NCI-H1436 treated with DMSO at 0.1 percent for 48 hours (cell line): ENCODE measurements around the gene A2ML1.
"Not testable (repeated sequence)": the region's sequence is repeated elsewhere in the genome, so short reads cannot be mapped to it uniquely, and the experiment has no call there.

Experiments
- DNase-seq: peaks from one replicate; lab custom pipeline; 2025; lab: John Stamatoyannopoulos, UW

A2ML1 gene

GRCh38 chr12:8907513-8907912 lies 85.1 kb downstream of the A2ML1 start:
- no peak for DNase-seq

DNA sequence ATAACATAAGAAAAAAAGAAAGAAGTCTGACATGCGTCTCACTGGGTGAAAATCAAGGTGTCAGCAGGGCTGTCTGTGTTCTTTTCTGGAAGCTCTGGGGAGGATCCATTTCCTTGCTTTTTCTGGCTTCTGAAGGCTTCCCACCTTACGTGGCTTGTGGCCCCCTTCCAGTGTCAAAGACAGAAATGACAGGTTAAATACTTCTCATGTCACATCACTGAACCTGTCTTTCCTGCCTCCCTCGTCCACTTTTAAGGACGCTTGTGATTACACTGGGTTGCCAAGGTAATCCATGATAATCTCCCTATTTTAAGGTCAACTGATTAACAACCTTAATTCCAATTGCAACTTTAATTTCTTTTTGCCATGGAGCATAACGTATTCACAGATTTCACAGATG lies 87.3 kb downstream of the A2ML1 start:
- no peak for DNase-seq

DNA sequence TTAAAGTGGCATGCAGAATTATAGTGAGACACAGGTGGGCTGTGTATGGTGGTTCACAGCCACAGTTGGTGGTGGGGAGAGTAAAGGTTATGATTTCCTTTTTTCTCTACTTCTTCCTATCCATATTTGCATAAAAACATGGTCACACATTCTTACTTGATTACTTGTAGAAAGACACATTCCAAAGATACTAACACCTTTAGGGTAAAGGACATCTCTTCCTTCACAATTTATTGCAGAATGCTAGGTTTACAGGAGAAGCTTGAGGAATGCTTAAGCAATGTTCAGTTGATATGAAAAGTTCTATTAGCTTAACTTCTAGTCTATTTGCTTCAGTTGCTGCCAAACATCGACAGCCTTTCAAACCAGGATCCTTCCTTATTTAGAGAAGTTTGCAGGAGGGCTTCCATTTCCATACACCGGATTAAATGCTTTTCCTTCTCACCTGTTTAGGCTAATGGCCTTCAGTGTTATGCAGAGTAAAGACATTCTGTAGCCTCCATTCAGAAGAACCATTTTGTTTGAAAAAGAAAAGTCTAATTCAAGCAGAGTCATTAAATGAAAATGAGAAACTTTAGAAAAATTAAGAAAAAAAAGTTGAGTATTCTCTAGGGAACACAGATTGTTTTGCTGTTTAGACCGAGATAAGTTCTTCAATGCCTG lies 89.3 kb downstream of the A2ML1 start:
- no peak for DNase-seq

- DNase-seq, result no peak
Observed at GRCh38 chr12:8912914-8913313, 90.5 kb downstream of the A2ML1 start.

- DNase-seq, result no peak
Observed at GRCh38 chr12:8913702-8914032, 91.2 kb downstream of the A2ML1 start.

DNA sequence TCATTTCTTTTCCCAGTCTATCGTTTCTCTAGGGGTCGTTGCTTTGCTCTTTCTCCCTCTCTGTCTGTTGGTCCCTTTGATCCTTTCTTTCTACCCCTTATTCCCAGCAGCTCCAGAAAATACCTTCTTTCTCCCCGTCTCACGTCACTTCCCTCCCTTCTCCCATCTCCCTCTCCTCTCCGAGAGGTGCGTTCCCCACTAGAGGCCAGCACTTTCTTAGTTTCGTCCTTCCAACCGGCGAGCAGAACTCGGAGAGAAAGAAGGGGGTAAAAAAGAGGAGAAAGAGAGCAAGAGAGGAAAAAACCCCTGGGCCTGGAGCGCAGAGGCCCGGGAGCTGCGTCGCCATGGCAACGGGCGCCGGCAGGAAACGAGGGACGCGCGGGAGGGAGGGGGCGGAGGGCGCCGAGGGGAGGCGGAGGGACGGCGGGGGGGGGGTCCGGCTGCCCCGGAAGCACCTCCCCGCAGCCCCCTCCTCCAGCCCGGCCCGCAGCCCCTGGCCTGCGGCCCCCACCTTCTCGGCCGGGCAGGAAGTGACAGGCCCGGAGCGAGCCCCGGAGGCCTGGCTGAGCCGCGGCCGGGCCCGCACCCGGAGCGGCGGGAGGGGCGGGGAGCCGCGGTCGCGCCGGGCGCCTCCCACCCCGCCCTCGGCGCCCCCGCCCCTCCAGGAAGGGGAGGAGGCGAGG lies 91.8 kb downstream of the A2ML1 start, which contains the start of gene PHC1:
Gene PHC1, plus strand, starts transcription at position 477 of the 683 bp plus-strand sequence. CDS start 3,169 bp downstream, outside the sequence.
- not testable (repeated sequence) for DNase-seq

DNA sequence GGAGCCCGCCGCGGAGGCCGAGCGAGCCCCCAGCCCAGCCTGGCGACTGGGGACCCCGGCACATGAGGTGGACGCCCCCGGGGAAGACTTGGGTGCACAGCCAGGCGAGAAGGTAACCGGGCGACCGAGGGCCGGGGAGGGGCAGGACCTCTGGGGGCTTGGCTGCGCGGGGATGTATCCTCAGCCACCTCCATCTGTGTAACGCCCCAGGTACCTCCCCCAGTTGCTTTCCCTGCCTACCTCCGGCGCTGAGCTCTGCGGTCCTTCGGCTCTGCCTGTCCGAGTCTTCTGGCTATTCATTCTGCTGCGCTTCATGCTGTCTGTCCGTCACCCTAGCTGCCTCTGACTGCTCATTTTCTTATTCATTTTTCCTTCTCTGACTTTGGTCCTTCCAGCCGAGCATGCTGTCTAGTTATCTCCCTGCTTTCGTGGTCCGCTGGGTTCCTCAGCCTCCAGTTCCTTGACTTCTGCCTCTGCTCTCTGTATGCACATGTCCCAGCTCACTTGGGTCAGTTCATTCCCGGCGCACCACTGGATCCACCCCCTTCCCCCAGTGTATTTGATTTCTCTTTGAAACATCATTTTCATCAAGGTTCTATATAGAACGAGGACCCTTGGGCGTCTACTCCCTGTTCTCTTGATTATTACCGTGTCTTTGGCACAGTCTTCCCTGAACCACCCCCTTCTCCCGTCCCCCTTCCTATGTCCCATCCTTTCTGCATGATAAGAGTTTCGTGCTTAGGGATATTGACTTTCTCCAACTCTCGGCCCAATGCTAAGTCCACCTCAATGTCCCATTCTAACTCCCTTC lies 92.5 kb downstream of the A2ML1 start:
- DNase-seq, result no peak

DNA sequence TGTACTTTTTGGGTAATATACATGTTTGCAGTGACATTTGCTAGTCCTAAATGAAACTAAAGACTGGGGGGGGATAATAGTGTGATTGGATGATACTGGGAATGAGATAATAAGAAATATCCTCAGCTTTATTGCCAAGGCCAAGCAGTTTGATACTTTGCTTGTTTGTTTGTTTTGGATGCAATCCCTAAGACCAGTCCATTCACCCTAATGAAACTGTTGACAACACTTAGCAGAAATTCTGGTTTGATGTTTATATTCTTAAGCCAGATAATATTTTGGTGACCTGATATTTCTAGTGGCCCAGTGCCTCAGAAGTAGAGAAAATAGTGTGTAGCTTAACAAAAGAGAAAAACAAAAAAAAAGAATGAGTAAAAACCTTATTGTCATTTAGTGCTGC lies 93.7 kb downstream of the A2ML1 start:
- DNase-seq, result no peak

- no peak for DNase-seq
Observed at GRCh38 chr12:8917031-8917430, 94.6 kb downstream of the A2ML1 start.

DNA sequence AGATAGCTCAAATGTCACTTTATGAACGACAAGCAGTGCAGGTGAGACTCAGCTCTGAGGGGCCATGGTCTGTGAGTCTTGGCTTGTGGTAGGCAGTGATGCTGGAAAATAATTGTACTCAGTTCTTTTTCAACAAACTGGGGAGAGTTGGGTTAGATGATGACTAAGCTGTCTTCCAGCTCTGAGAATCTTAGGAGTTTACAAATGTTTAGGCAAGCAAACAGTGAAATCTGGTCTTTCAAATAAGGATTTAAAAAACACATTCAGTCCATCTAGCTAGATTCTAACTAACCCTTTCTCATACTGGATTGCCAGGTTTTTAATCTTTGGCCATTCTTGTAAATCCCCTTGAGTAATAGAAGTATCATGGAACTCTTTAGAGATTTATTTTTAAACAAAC lies 95.3 kb downstream of the A2ML1 start:
- DNase-seq, result no peak

DNA sequence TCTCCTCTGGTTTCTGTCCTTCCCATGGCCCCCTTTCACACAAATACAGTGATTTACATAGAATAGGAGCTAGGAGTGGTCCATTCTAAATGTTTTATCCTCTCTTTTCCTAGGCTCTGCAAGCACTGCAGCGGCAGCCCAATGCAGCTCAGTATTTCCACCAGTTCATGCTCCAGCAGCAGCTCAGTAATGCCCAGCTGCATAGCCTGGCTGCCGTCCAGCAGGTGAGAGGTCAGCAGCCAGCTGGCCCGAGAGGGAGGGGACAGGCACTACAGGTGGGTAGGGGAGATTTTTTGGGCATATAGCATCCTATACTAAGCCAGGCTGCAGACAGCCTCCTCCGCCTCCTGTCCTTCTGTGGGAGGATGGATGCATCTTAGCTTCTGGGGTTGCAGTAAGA lies 97.2 kb downstream of the A2ML1 start:
- not testable (repeated sequence) for DNase-seq

DNA sequence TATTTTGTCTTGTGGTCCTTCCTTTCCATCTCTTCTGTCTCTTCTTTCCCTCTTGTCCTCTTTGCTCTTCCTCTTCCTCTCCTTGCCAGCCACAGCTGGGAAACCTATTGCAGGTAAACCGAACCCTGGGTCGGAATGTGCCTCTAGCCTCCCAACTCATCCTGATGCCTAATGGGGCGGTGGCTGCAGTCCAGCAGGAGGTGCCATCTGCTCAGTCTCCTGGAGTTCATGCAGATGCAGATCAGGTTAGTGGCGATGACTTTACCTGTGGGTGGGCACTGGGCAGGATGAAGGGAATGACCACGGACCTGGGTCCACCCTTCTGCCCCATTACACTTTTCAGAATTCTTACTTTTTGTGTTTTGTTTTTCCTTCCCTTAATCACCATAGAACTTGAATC lies 100.1 kb downstream of the A2ML1 start:
- no peak for DNase-seq
